HG03095 (cell line): ENCODE data around the gene TNFSF10.
A peak's percentile ranks its signal among the peaks of the same experiment; 100 is the strongest.
"Not testable (repeated sequence)": the region's sequence is repeated elsewhere in the genome, so short reads cannot be mapped to it uniquely, and the experiment has no call there.

Experiments used
- ATAC-seq: cut with Tn5 transposase; IDR thresholded peaks from one replicate; pipeline ENCODE4 v1.9.1; 2021; ENCODE audit warnings: moderate library complexity; ENCODE audit not compliant: unreplicated experiment

Gene TNFSF10

DNA sequence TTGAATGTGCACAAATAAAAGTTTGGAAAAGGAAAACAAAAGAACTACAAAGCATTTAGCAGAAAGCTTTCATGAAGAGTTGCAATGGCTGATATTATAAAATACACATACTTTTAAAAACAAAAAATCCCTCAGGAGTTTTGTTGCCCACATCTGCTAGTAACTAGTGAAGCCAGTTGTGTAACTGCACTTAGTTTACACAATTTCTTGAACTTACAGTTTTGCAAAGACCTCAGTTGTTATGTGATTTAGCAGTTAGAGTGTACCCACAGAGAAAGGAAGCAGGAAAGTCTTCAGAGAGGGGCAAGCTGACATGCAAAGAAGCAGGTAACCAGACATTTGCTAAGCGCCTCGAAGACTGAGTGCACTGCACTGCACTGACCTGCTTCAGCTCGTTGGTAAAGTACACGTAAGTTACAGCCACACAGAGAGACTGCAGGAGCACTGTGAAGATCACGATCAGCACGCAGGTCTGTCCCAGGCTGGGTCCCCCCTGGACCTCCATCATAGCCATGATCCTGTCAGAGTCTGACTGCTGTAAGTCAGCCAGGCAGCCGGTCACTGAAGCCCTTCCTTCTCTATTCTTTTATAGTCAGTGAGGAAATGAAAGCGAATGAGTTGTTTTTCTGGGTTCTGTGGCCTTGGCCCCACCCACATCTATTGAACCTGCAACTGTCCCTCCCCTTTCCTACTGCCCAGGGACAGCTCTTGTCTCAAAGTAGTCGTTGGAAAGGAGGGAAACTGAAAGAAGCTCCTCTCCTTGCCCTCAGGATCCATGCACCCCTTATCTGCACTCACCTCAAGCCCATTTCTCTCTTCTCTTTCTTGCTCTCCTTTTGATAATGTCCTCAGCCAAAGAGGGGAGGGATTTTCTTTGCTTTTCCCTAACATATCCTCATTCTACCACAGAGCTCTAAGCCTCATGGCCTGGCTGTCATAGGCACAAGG is at the start of gene TNFSF10:
Gene TNFSF10, minus strand, starts transcription at position 560 of the 948 bp plus-strand sequence. Its CDS starts 46 bp downstream, at position 514.
- peak; percentile 93 for ATAC-seq

DNA sequence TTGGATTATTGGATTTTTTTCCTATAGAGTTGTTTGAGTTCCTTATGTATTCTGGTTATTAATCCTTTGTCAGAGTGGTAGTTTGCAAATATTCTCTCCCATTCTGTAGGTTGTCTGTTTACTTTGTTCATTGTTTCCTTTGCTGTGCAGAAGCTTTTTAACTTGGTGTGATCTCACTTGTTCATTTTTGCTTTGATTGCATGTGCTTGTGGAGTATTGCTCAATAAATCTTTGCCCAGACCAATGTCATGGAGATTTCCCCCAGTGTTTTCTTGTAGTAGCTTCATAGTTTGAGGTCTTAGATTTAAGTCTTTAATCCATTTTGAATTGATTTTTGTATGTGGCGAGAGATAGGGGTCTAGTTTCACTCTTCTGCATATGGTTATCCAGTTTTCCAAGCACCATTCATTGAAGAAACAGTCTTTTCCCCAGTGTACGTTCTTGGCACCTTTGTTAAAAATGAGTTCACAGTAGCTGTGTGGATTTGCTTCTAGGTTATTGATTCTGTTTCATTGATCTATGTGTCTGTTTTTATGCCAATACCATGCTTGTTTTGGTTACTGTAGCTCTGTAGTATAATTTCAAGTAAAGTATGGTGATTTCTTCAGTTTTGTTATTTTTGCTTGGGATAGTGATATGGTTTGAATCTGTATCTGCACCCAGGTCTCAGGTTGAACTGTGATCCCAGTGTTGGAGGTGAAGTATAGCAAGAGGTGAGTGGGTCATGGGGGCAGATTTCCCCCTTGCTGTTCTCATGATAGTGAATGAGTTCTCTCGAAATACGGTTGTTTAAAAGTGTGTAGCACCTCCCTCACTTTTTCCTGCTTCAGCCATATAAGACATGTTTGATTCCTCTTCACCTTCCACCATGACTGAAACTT is 46.1 kb upstream of the TNFSF10 start:
- ATAC-seq: no peak

DNA sequence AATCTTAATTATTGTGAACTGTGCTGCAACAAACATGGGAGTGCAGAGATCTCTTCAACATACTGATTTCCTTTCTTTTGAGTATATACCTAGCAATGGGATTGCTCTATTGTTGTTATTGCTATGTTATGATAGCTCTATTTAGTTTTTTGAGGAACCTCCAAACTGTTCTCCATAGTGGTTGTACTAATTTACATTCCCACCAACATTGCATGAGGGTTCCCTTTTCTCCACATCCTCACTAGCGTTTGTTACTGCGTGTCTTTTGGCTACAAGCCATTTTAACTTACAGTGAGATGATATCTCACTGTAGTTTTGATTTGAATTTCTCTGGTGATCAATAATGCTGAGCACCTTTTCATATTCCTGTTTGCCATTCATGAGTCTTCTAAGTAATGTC is 45.5 kb upstream of the TNFSF10 start:
- no peak for ATAC-seq

DNA sequence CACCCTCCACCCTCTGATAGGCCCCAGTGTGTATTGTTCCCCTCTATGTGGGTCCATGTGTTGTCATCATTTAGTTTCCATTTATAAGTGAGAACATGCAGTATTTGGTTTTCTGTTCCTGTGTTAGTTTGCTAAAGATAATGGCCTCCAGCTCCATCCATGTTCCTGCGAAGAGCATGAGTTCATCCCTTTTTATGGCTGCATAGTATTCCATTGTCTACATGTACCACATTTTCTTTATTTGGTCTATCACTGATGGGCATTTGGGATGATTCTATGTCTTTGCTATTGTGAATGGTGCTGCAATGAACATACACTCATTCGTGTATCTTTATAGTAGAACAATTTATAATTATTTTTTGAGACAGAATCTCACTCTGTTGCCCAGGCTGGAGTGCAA is 43.6 kb upstream of the TNFSF10 start:
- not testable (repeated sequence) for ATAC-seq

DNA sequence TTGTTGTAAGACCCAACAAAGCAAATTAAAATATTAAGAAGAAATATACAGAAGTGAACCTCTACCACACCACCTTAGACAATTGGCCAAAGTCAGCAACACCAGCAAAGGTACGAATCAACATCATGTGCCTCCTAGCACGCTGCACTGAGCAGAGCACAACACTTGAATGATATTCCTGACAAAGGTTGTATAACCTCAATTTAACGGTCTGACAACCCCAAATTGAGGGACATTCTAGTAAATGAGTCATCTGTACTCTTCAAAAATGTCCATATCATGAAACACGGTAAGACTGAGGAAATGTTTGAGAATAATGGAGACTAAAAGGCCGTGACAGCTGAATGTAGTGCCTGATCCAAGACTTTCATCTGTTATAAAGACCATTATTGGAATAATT is 41.3 kb upstream of the TNFSF10 start:
- ATAC-seq: no peak

DNA sequence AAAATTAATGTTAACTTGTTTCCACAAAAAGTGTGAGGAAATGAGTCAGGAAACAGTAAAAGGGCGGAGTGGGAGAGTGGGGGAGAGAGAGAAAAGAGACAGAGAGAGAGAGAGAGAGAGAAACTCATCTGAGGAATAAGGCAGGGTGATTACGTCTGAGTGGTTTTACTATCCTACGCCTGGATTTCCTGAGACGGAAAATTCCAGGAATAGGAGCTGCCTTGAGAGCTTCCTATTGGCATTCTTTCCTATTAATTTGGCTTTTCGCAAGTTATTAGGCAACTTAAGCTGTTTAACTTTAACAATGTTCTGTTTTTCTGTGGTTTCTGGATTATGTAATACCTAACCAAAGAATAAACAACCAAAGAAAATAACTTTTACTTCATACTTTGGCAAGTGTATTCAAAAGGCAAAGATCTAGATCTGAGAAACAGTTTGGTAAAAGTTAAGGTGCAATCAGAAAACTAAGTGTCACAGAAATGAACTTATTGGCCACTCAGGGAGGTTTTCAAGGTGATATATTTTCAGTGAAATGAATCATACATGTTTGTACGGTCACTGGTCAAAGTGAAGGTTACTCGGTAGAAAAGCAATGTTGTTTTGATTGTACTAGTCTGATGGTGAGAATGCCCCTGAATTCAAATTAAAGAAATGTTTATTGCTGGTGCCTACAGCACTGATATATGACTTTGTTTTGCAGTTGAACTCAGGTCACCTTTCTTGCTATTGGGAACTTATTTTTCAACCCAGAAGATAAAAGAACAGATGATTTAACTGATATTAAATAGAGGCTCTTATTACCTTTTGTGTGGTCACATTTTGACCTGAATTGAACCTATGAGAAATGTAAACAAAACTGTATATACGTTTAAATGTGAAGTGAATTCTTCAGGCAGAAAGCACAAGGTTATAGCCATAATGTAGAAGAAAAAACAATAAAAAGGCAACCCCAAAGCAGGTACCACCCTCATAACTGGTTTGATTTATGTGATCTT is 39.9 kb upstream of the TNFSF10 start:
- peak; percentile 65 for ATAC-seq

DNA sequence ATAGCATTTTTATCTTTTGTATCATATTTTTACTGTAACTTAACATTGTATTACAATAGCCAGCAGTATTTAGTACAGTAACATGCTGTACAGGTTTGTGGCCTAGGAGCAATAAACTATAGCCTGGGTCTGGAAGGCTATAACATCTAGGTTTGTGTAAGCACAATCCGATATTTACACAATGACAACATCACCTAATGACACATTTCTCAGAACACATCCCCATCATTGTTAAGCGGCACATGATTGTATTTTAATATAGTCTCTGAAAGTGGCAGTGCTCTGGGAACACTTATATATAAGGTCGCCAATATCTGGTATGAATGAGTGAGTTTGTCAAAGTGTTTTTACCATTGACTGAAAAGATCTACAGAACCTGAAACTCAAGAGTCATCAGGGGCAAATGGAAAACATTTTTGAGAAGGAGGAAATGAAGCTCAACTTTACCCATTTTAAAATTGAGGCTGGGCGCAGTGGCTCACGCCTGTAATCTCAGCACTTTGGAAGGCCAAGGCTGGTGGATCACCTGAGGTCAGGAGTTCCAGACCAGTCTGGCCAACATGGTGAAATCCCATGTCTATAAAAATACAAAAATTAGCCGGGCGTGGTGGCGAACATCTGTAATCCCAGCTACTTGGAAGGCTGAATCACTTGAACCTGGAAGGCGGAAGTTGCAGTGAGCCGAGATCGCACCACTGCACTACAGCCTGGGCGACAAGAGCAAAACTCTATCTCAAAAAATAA is 38.8 kb upstream of the TNFSF10 start:
- no peak for ATAC-seq

DNA sequence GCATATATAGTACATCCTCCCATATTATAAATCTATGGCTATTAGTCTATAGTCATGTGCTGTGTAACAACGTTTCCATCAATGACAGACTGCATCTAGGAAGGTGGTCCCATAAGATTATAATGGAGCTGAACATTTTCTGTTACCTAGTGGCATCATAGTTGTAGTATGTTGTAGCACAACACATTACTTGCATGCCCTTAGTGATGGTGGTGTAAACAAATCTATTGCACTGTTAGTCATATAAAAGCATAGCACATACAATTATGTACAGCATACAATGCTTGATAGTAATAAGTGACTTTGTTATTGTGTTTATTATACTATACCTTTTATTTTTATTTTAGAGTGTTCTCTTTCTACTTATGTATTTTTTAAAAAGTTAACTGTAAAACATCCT is 37.4 kb upstream of the TNFSF10 start:
- no peak for ATAC-seq

DNA sequence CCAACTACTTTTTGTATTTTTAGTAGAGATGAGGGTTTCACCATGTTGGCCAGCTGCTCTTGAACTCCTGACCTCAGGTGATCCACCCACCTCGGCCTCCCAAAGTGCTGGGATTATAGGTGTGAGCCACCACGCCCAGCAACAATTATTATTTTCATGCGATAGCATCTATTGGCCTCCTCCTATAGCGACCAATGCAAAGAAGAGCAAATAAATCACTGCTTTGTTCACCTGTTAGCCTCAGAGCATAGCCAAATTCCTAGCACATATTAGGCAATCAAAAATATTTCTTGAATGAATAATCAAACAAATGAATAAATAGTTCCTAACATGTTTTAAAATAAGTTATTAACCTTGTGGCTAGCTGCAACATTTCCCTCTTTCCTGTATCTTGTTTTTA is 36.8 kb upstream of the TNFSF10 start:
- ATAC-seq: no peak

DNA sequence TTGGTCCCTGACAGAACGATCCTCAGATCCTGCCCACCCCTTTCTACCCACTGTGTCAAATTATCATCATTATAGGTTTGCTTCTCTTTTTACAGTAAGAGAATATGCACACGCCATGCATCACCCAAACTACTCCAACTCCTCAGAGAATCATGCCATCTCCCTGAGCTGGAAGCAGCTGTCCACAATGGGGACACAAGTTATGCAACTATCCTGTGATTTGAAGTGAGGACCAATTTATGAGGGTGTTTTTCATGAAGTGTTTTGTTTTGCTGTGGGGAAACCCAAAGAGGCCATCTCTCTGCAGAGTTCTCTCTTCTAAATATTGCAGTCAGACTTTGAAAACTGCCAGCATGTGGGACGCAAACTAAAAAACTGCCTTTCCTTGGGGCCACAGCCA is 35.8 kb upstream of the TNFSF10 start:
- ATAC-seq: no peak

DNA sequence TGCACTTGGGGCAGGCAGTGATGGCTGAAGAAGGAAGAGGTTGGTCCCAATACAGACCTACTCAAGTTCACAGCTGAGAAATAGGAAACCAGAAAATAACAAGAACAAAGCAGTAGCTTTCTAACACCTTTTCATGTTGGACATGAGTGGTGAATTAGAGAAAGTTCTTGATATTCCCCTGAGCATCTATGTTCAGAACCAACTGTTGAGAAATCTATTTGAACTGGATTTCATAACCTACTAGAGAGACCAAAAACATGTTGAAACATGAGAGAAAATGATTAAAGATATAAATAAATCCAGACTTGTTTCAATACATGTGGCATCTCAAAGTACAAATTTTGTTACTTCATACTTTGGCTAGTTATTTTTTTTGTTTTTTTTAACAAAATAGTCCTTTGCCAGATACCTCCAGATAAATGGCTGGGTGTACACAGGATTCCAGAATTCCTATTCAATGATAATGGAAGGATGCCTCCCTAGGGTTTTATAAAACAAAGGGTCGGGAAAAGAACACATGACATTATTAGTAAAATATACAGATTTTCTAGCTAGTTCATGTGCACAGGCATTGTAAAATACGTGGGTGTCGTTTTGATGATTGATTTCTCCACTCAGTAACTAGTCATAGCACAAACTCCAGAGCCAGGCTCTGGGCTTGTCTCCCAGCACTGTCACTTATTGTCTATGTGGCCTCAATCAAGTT is 34.4 kb upstream of the TNFSF10 start:
- no peak for ATAC-seq

DNA sequence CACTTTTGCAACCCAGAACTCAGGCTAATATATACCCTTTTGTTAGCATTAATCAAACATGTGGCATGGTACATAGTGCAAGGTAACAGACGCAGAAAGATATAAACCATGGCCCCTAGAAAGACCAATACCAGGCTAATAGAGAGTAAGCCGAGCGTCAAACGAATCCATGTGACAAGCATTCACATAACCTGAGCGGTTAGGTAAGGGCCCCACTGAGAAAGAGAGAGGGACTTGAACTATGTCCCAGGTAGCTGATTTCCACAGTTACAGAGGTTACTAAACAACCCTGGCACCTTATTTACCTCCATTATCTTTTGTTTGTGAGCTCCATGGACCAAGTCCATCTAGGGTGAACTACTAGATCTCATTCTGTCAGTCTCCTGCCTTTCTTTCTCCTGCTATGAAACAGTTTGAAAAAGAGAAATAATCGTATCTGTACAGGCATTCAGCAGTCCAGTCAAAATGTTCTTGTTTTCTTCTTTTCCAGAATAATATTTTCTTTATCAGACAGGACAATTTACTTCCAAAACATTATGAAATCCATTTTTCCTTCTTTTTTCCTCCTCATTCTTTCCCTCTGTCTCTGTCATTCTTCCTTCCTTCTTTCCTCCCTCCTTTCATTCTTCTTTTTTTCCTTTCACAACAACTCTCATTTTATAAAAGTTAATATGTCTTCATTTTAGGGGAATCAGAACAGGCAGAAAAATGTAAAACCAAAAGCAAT is 30.5 kb upstream of the TNFSF10 start:
- ATAC-seq: no peak

DNA sequence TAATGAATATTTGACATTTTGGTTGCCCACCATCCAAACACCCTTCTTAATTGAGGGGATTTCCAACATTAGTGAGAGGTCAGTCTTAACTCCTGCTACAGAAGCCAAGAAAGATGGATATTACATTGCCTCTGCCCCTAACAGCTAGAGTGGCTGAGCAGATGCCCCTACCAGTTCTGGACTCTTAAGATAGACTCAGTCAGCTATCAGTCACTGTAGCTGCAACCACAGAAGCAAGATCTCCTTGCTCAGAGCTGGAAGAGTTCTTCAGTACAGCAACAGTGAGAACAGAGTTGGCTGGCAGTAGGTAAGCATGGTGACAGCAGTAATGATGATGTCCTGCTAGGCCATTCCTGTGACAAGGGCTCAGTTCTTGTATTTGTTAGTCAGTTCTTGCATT is 29.4 kb upstream of the TNFSF10 start:
- ATAC-seq: no peak

DNA sequence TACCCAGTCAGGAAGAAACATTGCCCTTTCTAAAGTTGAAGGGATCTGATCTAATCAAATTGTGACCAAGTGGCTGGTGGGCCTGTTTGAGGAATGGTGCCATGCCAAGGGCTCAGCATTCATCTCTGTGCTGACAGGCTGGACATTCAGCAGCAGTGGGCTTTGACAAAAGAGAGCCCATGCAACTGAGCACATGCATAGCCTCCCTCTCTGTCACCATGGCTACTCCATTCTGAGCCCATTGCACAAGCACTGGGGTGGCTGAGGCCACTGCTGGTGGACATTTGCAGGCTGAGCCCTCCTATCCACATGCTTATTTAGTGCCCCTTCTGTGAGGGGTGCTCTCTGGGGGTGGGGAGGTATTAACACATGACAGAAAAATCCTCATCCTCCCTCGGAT is 28.6 kb upstream of the TNFSF10 start:
- no peak for ATAC-seq

DNA sequence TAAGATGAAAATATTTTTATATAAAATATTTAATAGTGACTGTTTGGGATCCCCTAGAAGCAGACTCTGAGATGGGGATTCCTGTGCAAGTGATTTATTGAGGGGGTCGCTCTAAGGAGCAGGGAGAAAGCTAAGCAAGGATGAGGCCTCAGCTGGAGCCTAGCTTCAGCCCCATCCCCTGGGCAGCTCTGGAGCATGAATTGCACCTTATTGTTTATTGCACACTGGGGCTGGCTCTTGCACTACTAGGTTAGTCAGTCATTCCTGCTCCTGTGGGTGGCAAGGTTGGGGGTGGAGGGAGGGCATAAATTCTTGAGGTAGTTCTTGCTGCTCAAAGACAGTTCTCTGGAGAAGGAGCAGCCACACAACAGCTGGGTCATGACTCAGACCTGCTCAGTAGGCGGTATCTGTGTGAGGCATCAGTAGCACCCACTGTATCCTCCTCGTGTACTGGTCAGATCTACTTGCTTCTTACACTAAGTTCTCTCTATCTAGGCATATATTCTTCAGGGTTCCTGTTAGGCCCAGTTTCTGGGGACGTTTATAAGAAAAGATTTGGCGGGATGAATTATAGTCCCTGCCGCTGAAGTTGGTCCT is 27.2 kb upstream of the TNFSF10 start:
- no peak for ATAC-seq

DNA sequence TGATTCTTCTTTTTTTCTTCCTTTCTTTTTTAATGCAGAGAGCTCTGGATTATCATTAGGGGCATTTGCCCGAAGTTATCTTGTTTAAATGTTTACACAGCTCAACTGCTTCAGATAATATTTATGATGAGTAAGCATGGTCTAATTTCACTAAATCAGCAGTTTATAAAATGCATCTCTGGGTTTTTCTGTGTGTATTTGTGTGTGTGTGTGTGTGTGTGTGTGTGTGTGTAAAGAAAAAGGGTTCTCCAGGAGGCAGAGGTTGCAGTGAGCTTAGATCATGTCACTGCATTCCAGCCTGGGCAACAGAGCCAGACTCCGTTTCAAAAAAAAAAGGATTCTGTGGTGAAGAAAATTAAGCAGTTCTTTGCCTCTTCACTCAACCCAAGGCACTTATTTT is 25.9 kb upstream of the TNFSF10 start:
- ATAC-seq: no peak

DNA sequence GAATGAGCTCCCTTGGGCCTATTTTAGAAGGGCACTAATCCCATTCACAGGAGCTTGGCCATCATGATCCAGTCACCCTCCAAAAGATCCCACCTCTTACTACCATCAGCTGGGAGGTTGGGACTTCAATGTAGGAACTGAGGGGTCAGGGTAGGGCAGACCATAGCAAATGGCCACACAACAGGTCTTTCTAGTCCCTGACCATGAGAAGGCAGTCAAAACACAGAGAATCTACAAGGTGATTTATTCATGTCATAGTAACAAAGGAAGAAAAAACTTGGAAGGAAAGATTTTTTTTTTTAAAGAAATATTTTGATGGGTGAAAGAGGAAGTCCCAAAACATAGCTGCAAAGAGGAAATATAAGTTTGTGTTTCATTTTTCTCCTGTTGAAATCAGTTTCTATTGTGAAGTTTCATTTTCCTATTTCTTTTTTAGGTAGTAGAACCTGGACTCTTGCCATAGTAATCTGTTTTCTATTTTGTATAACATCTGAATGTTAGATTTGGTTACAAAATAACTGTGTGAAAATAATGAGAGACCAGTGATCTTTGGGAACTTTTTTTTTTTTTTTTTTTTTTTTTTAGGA is 23.5 kb upstream of the TNFSF10 start:
- ATAC-seq: no peak

DNA sequence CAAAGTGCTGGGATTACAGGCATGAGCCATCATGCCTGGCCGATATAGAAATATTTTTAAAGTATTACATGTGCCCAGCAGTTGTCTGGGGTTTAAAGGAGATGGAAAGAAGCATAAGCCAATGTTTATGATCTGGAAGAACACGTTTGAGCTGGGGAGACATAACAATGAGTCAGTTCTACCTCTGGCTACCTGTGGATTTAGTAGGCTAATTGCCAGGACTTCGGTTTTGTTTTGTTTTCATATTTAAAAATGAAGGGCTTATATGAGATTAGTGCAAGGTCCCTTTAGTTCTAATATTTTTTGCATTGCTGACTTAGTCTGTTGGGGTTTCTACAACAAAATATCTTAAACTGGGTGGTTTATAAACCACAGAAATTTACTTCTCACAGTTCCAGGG is 22.9 kb upstream of the TNFSF10 start:
- no peak for ATAC-seq
